Right lobe of liver (tissue), 6 donors: ENCODE data around the gene PPTC7. TPM values are rescaled to one million over a fixed set of nuclear protein-coding genes. Genes with fewer than 3 reads are reported as not detected.
"Not testable (repeated sequence)": the region's sequence is repeated elsewhere in the genome, so short reads cannot be mapped to it uniquely, and the experiment has no call there.

Source experiments
- ATAC-seq, 4 donors: fragments of 200-7000 bp; cut with Tn5 transposase; one replicate each; pipeline ENCODE4 v1.9.1; 2020; ENCODE audit warnings: mild to moderate bottlenecking in 4 of 4, moderate library complexity in 4 of 4
- DNase-seq, 3 donors: peaks; one replicate each; pipeline ENCODE4 v3.0.0-alpha.2; 2020
- H3K27ac ChIP-seq, 3 donors: fragments of 200-600 bp; one replicate each; pipeline ENCODE4 v1.8.0; 2022
- H3K27me3 ChIP-seq, 2 donors: fragments of 200-600 bp; one replicate each; pipeline ENCODE4 v1.8.0; 2022
- H3K36me3 ChIP-seq, 4 donors: fragments of 200-600 bp; sonication (generic) in 1 of 4; one replicate each; pipeline versions ENCODE4 v1.5.1 to v1.8.0; 2017 to 2022; ENCODE audit warnings: control low read depth in 1 of 4
- H3K4me1 ChIP-seq, 4 donors: fragments of 200-600 bp; sonication (generic) in 1 of 4; one replicate each; pipeline versions ENCODE4 v1.5.1 to v1.8.0; 2017 to 2022; ENCODE audit warnings: control low read depth in 1 of 4
- H3K4me3 ChIP-seq, 3 donors: fragments of 200-600 bp; one replicate each; pipeline ENCODE4 v1.8.0; 2022
- H3K9me3 ChIP-seq, 4 donors: fragments of 200-600 bp; sonication (generic) in 1 of 4; one replicate each; pipeline versions ENCODE4 v1.5.1 to v1.8.0; 2017 to 2022; ENCODE audit warnings: control low read depth in 1 of 4
- CTCF ChIP-seq, 4 donors: fragments of 200-600 bp in 3 of 4; fragments of 450-650 bp in 1 of 4; IDR thresholded peaks; one replicate each; pipeline versions ENCODE4 v1.5.1 to v1.8.0; 2016 to 2022; ENCODE audit warnings: antibody characterized with exemption in 4 of 4, mild to moderate bottlenecking in 2 of 4
- POLR2A ChIP-seq: fragments of 450-650 bp; IDR thresholded peaks from one replicate; pipeline ENCODE4 v1.6.1; 2017; ENCODE audit warnings: antibody characterized with exemption, mild to moderate bottlenecking
- WGBS: methylation state at CpG from one replicate; pipeline ENCODE4 v1.1.6; 2018; ENCODE audit warnings: low coverage, low lambda C conversion rate; ENCODE audit not compliant: insufficient coverage; ENCODE audit errors: missing lambda C conversion rate; 5-methylcytosine and 5-hydroxymethylcytosine counted together
- intact Hi-C, 2 donors: fragments of 100-400 bp; cut with DNase I; formaldehyde crosslinking; loops; one replicate each; pipeline versions ENCODE4 v1.11.2 to v1.14.1; 2022
- total RNA-seq, 6 experiments: library from RNA; depleted of rRNA in 2 of 6; stranded (reverse); fragments of >200 nt in 2 of 6; fragmentation: NEBNext Ultra II Directional in 3 of 6; extraction: Animal tissue kit (Norgen Biotek cat#: 25700) in 3 of 6; gene quantifications; one replicate each; pipeline versions ENCODE4 v1.1.0 to v1.2.4, GENCODE V29; 2016 to 2023
- donor health status: DM: no; HTN: yes; CAD: no.
- donor health status: DM: no; HTN: no; CAD: no.
- donor health status: DM: no; HTN: no; CAD: no.
- donor health status: DM: no; HTN: yes; CAD: no.
- donor health status: DM: no; HTN: yes; CAD: no.

Gene PPTC7
- total RNA-seq, 6 experiments from 2014 or later, result 6.3 to 15.0 (median 11.5) TPM

- H3K9me3 ChIP-seq, result no peaks in the 10 kb centered on the region
- no peak for ATAC-seq
- H3K4me1 ChIP-seq, result peaks cover 0 to 56% (median 20%) of the 10 kb centered on the region in 4 donors
- H3K4me3 ChIP-seq, result no peak overlapping the region
- peak overlapping the region in 2 of 3 donors; percentile 26 to 42 for H3K27ac ChIP-seq
- intact Hi-C loops, result no loop called here
- no peaks in the 10 kb centered on the region for H3K27me3 ChIP-seq
- no peak for DNase-seq
- TF ChIP-seq CTCF (IDR thresholded peaks at IDR 0.05), result no peak
- no peak for TF ChIP-seq POLR2A
- 89% methylated on average over 3 of the region's 5 CpGs for WGBS
- no peaks in the 10 kb centered on the region for H3K36me3 ChIP-seq
Measured at GRCh38 chr12:110566993-110567392, 16.1 kb downstream of the PPTC7 start.

GRCh38 chr12:110565894-110566871 lies 16.9 kb downstream of the PPTC7 start:
- Histone ChIP-seq H3K36me3 (no peaks in the 10 kb centered on the region), H3K4me3 (no peak overlapping the region), H3K27ac (peak overlapping the region in 2 of 3 donors; percentile 26 to 42), H3K27me3 (no peaks in the 10 kb centered on the region), H3K4me1 (peaks cover 0 to 56% (median 21%) of the 10 kb centered on the region in 4 donors), H3K9me3 (no peaks in the 10 kb centered on the region)
- WGBS, result 31% methylated on average over 8 of the region's 8 CpGs
- no peak for TF ChIP-seq CTCF (IDR thresholded peaks at IDR 0.05)
- intact Hi-C loops, result no loop called here
- peak in 1 of 3 donors; percentile 63 for DNase-seq
- ATAC-seq, result peak; percentile 69 to 82 (median 82)

GRCh38 chr12:110564471-110564991 lies 18.6 kb downstream of the PPTC7 start:
- DNase-seq, result no peak
- no peaks in the 10 kb centered on the region for H3K27me3 ChIP-seq
- peaks cover 0 to 56% (median 21%) of the 10 kb centered on the region in 4 donors for H3K4me1 ChIP-seq
- TF ChIP-seq CTCF (IDR thresholded peaks at IDR 0.05), result no peak
- TF ChIP-seq POLR2A, result no peak
- H3K4me3 ChIP-seq, result no peak overlapping the region
- H3K36me3 ChIP-seq, result no peaks in the 10 kb centered on the region
- H3K9me3 ChIP-seq, result no peaks in the 10 kb centered on the region
- intact Hi-C loops, result no loop called here
- WGBS, result 47% methylated on average over 8 of the region's 8 CpGs
- H3K27ac ChIP-seq, result peak overlapping the region in 1 of 3 donors; percentile 36
- ATAC-seq, result no peak

GRCh38 chr12:110563702-110564470 lies 19.2 kb downstream of the PPTC7 start:
- intact Hi-C loops, result no loop called here
- Histone ChIP-seq H3K4me1 (peaks cover 0 to 56% (median 21%) of the 10 kb centered on the region in 4 donors), H3K36me3 (no peaks in the 10 kb centered on the region), H3K27me3 (no peaks in the 10 kb centered on the region), H3K4me3 (no peak overlapping the region), H3K27ac (peak overlapping the region in 2 of 3 donors; percentile 36), H3K9me3 (no peaks in the 10 kb centered on the region)
- peak in 3 of 4 donors; percentile 26 to 68 (median 28) for ATAC-seq
- no peak for DNase-seq
- TF ChIP-seq CTCF (IDR thresholded peaks at IDR 0.05) (no peak), POLR2A (no peak)

- H3K4me1 ChIP-seq, result peaks cover 0 to 53% (median 21%) of the 10 kb centered on the region in 4 donors
- ATAC-seq, H3K27me3 ChIP-seq, DNase-seq, intact Hi-C loops, H3K36me3 ChIP-seq, H3K9me3 ChIP-seq, H3K27ac ChIP-seq, H3K4me3 ChIP-seq: not testable (repeated sequence)
- 49% methylated on average over 4 of the region's 5 CpGs for WGBS
Measured at GRCh38 chr12:110562386-110562785, 20.7 kb downstream of the PPTC7 start.
